HG02610 (cell line): ENCODE measurements around the gene ARMH2.
"Not testable (repeated sequence)": the region's sequence is repeated elsewhere in the genome, so short reads cannot be mapped to it uniquely, and the experiment has no call there.

ENCODE experiments used
- ATAC-seq: cut with Tn5 transposase; IDR thresholded peaks from one replicate; pipeline ENCODE4 v1.9.1; 2021; ENCODE audit warnings: mild to moderate bottlenecking, moderate library complexity; ENCODE audit not compliant: unreplicated experiment

ARMH2 gene

GRCh38 chr6:24765968-24766367 lies 32.7 kb downstream of the ARMH2 start:
- ATAC-seq, result not testable (repeated sequence)

- not testable (repeated sequence) for ATAC-seq
These were observed 33.6 kb downstream of the ARMH2 start for GRCh38 chr6:24764833-24765828.

GRCh38 chr6:24763578-24763977 lies 35.1 kb downstream of the ARMH2 start:
- no peak for ATAC-seq

GRCh38 chr6:24761851-24762250 lies 36.9 kb downstream of the ARMH2 start:
- ATAC-seq, result no peak

GRCh38 chr6:24761193-24761835 lies 37.4 kb downstream of the ARMH2 start:
- ATAC-seq, result no peak

- no peak for ATAC-seq
These were observed 38.5 kb downstream of the ARMH2 start for GRCh38 chr6:24760210-24760609.

- ATAC-seq, result no peak
These were observed 39.0 kb downstream of the ARMH2 start for GRCh38 chr6:24759718-24760117.

- ATAC-seq, result no peak
These were observed 41.1 kb downstream of the ARMH2 start for GRCh38 chr6:24757611-24758010.

- no peak for ATAC-seq
These were observed 43.4 kb downstream of the ARMH2 start for GRCh38 chr6:24755279-24755678.

- not testable (repeated sequence) for ATAC-seq
These were observed 44.3 kb downstream of the ARMH2 start for GRCh38 chr6:24754378-24754777.

GRCh38 chr6:24753545-24753944 lies 45.2 kb downstream of the ARMH2 start:
- ATAC-seq, result no peak

- no peak for ATAC-seq
These were observed 45.7 kb downstream of the ARMH2 start for GRCh38 chr6:24752917-24753492.

GRCh38 chr6:24752503-24752902 lies 46.2 kb downstream of the ARMH2 start:
- no peak for ATAC-seq

GRCh38 chr6:24750878-24751277 lies 47.8 kb downstream of the ARMH2 start:
- ATAC-seq, result not testable (repeated sequence)

- ATAC-seq, result no peak
These were observed 49.4 kb downstream of the ARMH2 start for GRCh38 chr6:24749297-24749696.
